Effector memory CD8-positive, alpha-beta T cell (primary cell): ENCODE data around the gene ZAR1L.

Source experiments
- ATAC-seq: fragments of 150-1000 bp; cut with Tn5 transposase; replicated peaks from 2 replicates; pipeline ENCODE4 v1.10.0; 2021; ENCODE audit warnings: mild to moderate bottlenecking, moderate library complexity
- DNase-seq, 3 experiments: peaks; one replicate each; pipeline ENCODE4 v3.0.0; 2021
- H3K27ac Mint-ChIP-seq, 2 donors: one replicate each; pipeline ENCODE4 v1.8.0; 2022; ENCODE audit warnings: mild to moderate bottlenecking in 2 of 2, mixed read lengths in 2 of 2, moderate library complexity in 2 of 2
- H3K27me3 Mint-ChIP-seq, 2 donors: one replicate each; pipeline ENCODE4 v1.8.0; 2022; ENCODE audit warnings: mixed read lengths in 2 of 2
- H3K36me3 Mint-ChIP-seq: one replicate; pipeline ENCODE4 v1.8.0; 2022; ENCODE audit warnings: mild to moderate bottlenecking, moderate library complexity, mixed read lengths; ENCODE audit not compliant: insufficient read depth
- H3K4me1 Mint-ChIP-seq, 2 donors: one replicate each; pipeline ENCODE4 v1.8.0; 2022; ENCODE audit warnings: low read depth in 2 of 2, mixed read lengths in 2 of 2
- H3K4me3 Mint-ChIP-seq, 2 donors: one replicate each; pipeline ENCODE4 v1.8.0; 2022; ENCODE audit warnings: mild to moderate bottlenecking in 2 of 2, mixed read lengths in 2 of 2, moderate library complexity in 2 of 2
- H3K9me3 Mint-ChIP-seq, 2 donors: one replicate each; pipeline ENCODE4 v1.8.0; 2022; ENCODE audit warnings: mixed read lengths in 2 of 2

The ZAR1L gene

GRCh38 chr13:32259116-32259515 lies 56.0 kb downstream of the ZAR1L start:
- peaks cover 0 to 6% of the 10 kb centered on the region in 2 donors for H3K27me3 Mint-ChIP-seq
- no peaks in the 10 kb centered on the region for H3K4me1 Mint-ChIP-seq
- ATAC-seq (no peak), DNase-seq (no peak)
- H3K4me3 Mint-ChIP-seq: no peak overlapping the region
- no peak overlapping the region for H3K27ac Mint-ChIP-seq
- H3K36me3 Mint-ChIP-seq: peaks cover 14% of the 10 kb centered on the region
- H3K9me3 Mint-ChIP-seq: no peaks in the 10 kb centered on the region

DNA sequence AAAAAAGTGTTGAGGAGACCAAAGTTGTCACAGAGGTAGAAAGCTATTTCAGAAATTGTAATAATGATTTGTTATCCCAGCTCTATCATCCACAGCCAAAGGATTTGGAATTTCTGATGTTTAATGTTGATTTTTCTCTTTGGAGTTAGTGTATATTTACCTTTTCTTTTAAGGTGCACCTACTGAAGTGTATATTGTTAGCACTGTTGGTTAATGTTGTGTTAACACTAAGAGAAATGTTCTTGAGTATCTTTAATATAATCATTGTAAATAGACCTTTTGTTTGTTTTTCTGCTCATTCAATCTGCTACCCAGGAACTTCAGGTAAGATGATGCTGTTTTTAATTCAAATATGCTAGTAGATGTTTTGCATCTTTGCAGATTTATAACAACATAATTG lies 57.5 kb downstream of the ZAR1L start:
- H3K36me3 Mint-ChIP-seq: peaks cover 7% of the 10 kb centered on the region
- DNase-seq (no peak), ATAC-seq (no peak)
- no peak overlapping the region for H3K4me3 Mint-ChIP-seq
- no peaks in the 10 kb centered on the region for H3K9me3 Mint-ChIP-seq
- H3K4me1 Mint-ChIP-seq: no peaks in the 10 kb centered on the region
- no peak overlapping the region for H3K27ac Mint-ChIP-seq
- H3K27me3 Mint-ChIP-seq: peaks cover 0 to 6% of the 10 kb centered on the region in 2 donors

GRCh38 chr13:32256243-32256642 lies 58.9 kb downstream of the ZAR1L start:
- ATAC-seq (no peak), DNase-seq (no peak)
- no peaks in the 10 kb centered on the region for H3K9me3 Mint-ChIP-seq
- H3K4me1 Mint-ChIP-seq: no peaks in the 10 kb centered on the region
- no peak overlapping the region for H3K27ac Mint-ChIP-seq
- no peak overlapping the region for H3K4me3 Mint-ChIP-seq
- no peaks in the 10 kb centered on the region for H3K36me3 Mint-ChIP-seq
- peaks cover 0 to 6% of the 10 kb centered on the region in 2 donors for H3K27me3 Mint-ChIP-seq

DNA sequence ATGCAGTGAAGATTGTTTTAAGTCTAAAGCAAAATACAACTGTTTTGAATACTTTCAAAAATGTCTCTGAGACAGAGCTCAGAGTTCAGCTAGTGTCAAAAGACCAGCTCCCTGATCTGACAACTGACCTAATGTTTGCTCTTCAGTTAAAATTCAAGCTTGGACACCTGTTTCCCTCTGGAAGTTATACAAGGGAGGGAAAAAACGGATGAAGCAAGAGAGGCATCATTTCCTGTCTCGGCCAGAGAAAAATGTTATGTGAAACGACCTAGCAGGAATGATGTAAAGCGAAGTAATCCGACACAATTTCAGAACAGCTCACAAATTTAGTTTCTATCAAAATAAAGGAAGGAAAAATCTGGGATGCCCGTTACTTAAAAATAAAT lies 59.4 kb downstream of the ZAR1L start:
- Mint-ChIP-seq H3K4me3 (no peak overlapping the region), H3K27ac (no peak overlapping the region), H3K4me1 (no peaks in the 10 kb centered on the region), H3K9me3 (no peaks in the 10 kb centered on the region), H3K27me3 (peaks cover 0 to 6% of the 10 kb centered on the region in 2 donors), H3K36me3 (no peaks in the 10 kb centered on the region)
- no peak for DNase-seq
- no peak for ATAC-seq

DNA sequence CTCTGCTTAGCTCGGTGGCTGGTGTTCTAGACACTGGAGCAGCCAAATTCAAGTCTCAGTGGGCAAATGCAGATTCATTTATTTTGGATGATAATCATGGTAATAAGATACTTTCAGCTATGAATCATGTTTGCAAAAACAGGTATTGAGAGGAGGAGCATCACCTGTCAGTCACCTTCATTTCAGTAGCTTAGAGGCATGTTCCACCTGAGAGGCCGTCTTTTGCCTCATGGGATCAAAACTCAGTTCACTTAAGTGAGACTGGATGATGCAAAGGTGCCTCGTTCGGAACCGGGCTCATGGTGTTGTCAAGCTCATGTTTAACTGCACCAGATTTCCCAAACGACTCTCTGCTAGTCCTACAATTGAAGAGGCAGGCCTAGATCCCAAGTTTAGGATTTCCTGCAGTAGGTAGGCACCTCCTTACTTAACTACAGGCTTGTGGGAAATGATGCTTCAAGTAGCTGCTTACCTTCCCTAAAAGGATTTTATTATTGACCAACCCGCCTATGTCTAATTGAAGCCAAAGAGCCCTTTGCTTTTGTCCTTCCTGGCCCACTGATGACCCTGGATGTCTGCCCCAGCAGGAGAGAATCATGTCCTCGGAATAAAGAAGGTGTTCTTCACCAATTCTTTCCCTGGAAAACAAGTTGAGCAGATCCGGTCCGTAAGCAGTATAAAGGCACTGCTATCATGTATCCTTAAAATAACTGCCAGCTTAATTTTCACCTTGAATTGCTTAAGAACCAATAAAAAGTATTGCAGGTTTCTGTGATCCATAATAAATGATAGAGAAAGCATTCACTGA lies 60.0 kb downstream of the ZAR1L start:
- no peak for DNase-seq
- Mint-ChIP-seq H3K4me1 (no peaks in the 10 kb centered on the region), H3K27me3 (peaks cover 0 to 6% of the 10 kb centered on the region in 2 donors), H3K9me3 (no peaks in the 10 kb centered on the region), H3K36me3 (no peaks in the 10 kb centered on the region), H3K27ac (no peak overlapping the region), H3K4me3 (no peak overlapping the region)
- no peak for ATAC-seq

GRCh38 chr13:32254416-32254815 lies 60.7 kb downstream of the ZAR1L start:
- Mint-ChIP-seq H3K27ac (no peak overlapping the region), H3K36me3 (no peaks in the 10 kb centered on the region), H3K9me3 (no peaks in the 10 kb centered on the region), H3K4me3 (no peak overlapping the region), H3K27me3 (peaks cover 0 to 6% of the 10 kb centered on the region in 2 donors), H3K4me1 (no peaks in the 10 kb centered on the region)
- DNase-seq (no peak), ATAC-seq (no peak)

DNA sequence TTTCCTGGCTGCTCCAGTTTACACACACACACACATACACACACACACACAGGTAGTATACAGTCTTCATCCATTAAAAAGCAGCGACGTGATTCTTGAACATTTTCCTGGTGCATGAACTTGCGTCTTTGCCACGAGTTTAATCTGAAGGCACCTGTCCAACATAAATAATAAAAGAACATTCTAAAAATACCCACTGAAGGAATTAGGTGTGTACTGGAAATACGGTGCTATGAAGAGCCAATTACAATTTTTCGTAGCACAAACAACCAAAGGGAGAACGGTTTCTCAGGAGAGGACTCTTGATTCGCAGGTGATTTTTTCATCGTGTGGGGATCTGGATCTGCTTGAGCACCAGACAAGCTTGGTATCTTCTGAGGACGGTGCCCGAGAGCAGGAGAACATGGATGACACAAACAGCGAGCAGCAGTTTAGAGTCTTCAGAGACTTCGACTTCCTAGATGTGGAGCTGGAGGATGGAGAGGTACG lies 61.2 kb downstream of the ZAR1L start:
- Mint-ChIP-seq H3K4me1 (no peaks in the 10 kb centered on the region), H3K4me3 (no peak overlapping the region), H3K27me3 (peaks cover 0 to 6% of the 10 kb centered on the region in 2 donors), H3K36me3 (no peaks in the 10 kb centered on the region), H3K9me3 (no peaks in the 10 kb centered on the region), H3K27ac (no peak overlapping the region)
- no peak for ATAC-seq
- DNase-seq: no peak
